Activated gamma-delta T cell treated with anti-CD3 and anti-CD28 coated beads, Interleukin-2, amount 50 U/mL, for 16 hours (primary cell): ENCODE results near the gene RPAP2.
"Not testable (repeated sequence)": the region's sequence is repeated elsewhere in the genome, so short reads cannot be mapped to it uniquely, and the experiment has no call there.

Source experiments
- DNase-seq: peaks from one replicate; pipeline ENCODE4 v3.0.0-alpha.2; 2020; ENCODE audit warnings: low read depth

Gene RPAP2

DNA sequence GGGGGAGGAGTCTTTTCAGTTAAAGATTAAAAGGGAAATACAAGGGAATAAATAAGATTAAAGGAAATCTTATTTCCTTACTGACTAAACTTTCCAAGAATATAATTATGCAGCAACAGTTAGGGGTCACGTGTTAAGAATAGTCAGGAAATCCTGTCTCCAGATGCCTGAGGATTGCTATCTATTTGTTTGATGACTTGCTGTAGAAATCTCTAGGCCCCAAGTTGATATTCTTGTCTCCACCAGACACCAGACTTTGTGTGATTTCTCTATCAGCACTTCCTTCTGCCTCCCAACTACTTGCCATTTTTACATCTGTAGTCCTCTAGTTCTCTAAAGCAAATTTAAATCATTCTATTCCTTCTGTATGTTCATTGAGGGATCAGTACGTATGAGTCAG lies 77.5 kb downstream of the RPAP2 start:
- no peak for DNase-seq

DNA sequence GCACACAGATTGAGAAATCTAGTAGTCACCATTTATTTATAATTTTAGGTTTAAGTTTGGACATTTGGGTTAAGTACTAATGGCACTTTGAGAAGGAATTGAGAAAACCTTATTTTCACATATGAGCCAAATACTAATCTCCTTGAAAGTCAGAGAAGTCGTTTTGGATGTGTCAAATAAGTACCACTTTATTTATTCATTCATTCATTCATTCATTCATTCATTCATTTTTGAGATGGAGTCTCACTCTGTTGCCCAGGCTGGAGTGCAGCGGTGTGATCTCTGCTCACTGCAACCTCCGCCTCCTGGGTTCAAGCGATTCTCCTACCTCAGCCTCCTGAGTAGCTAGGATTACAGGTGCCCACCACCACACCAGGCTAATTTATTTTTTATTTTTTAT lies 79.1 kb downstream of the RPAP2 start:
- DNase-seq = not testable (repeated sequence)

DNA sequence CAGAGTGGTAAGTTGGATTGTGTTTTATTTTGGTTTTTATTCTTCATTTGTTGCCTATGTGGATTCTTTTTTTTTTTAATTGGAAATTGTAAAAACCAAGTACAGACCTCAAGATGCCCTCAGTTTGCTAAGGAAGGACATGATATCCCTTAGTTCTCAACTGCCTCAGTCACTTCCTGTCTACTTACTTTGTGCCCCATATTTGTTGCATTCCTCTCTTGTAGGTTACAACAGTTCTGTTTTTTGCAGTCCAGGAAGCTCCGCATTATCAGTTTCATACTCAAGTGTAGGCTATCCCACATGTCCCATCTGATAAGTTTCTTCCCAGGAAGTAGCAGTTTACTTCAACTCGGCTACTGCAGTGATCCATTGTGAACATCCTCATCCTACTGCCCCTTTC lies 82.0 kb downstream of the RPAP2 start:
- DNase-seq = no peak

DNA sequence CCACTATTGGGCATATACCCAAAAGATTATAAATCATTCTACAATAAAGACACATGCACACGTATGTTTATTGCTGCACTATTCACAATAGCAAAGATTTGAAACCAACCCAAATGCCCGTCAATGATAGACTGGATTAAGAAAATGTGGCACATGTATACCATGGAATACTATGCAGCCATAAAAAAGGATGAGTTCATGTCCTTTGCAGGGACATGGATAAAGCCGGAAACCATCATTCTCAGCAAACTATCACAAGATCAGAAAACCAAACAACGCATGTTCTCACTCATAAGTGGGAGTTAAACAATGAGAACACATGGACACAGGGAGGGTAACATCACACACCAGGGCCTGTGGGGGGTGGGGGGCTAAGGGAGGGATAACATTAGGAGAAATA lies 95.1 kb downstream of the RPAP2 start:
- not testable (repeated sequence) for DNase-seq

DNA sequence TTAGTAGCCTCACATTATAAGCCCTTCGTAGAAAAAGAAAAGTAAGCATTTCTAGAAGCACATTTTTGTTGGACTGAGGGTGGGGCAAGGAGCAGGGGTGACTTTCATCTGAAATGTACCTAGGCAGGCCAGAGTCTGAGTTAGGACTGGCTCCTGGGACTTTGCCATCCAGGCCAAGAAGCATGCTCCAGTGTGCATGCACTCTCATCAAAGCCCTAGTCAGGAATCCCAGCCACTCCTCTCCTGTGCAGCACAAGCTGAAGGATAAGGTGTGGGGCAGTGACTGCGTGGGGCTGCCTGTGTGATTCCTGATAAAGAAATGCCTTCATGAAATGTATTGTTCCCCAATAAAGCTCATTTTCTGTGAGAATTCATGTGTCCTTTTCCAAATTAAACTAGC lies 99.7 kb downstream of the RPAP2 start:
- DNase-seq = no peak

DNA sequence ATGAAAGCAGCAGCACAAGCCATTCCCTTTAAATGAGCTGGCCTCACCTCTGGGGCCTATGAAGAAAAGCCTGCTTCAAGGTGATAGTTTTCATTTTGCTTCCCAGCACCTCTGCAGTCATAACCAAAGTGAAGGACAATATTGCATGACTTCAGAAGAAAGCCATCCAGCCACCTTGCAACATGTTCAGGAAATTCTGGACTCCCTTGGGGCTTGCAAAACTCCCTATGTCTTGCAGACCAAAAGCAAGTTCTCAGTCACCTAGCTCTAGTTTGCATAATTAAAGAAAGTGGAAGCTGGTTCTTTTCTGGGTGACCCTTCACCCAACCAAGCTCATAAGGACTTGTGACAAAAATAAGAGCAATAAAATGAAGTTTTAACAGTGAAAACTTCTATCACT lies 100.2 kb downstream of the RPAP2 start:
- DNase-seq = no peak

DNA sequence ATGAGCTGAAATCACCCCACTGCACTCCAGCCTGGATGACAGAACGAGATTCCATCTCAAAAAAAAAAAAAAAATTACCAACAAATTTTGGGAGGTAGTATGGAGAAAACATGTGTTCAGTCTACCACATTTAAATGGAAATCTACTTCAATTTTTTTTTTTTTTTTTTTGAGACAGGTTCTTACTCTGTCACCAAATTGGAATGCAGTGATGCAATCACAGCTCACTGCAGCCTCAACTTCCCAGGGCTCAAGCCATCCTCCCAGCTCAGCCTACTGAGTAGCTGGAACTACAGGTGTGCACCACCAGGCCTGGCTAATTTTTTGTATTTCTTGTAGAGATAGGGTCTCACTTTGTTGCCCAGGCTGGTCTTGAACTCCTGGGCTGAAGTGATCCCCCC lies 105.8 kb downstream of the RPAP2 start:
- no peak for DNase-seq

DNA sequence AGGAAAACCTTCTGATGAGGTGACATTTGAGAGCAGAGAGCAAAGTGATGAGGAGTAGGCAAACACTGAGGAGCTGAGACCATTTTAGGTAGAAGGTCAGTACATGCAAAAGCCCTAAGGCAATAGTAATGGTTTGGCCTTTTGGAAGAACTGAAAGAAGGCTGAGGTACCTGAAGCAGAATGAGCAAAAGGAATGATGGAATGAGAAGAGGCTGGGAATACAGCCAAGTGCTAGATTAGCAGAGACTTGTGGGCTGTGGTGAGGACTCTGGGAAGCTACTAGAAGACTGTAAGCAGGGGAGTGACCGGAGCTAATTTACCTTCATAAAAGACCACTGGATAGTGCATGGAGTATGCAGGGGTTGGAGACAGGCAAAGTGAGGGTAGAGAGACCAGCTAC lies 110.0 kb downstream of the RPAP2 start:
- no peak for DNase-seq

DNA sequence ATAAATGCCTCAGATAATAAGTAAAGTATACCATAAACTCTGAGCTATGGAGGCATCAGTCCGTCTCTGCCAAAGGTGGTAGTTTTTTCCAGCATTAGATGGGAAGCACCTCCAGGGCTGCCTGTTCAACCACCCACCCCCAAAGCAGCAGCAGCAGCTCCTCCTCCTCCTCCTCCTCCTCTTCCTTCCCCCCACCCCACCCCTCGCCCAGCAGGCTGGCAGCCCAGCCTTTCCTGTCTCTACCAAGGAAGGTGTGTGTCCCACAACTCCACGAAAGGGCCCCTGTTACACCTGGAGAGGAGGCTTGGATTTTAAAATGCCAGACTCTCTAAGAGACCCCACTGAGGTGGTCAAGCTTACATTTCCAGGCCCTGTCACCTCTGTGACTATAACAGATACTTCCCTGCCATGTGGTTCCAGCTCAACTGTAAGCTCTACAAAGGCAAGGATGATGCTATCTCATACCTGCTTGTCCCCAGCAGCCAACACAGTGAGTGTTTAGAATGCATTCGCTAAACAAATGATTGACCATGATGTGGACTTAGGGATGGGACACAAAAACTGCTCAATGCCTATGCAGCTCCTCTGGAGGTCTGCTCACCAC lies 111.2 kb downstream of the RPAP2 start:
- no peak for DNase-seq

DNA sequence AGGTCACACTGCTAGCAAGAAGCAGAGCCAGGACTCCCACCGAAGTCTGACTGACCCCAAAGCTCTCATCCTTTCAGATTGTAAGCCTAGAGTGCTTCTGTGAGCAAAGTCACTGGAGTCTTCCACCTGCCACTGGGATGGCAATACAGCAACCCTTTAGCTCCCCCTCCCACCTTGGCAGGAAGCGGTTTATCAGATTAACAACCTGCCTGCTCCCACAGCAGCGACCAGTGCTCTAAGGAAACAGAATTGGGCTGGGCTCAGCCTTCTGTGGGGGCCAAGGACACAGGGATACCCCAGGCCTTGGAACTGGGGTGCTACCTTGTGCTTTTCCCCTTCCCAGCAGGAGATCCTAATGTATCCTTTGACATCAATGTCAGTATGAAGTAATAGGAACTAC lies 111.8 kb downstream of the RPAP2 start:
- no peak for DNase-seq

DNA sequence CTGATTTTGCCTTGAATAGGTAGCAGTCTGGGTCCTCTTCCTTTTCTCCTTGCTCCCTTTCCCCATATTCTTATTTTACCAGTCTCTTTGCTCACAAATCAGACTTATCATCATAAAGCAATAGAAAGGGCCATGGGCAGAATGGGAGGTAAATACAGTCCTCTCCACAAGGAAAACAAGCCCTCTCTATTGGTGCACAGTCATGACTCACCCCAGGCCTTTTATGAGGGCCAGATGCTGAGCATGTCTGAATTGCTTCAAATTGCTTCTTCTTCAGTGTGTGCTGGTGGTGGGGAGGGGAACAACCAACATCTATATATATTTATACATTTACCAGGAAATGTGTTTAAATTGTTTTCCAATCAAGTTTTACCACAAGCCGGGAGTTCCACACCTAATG lies 112.7 kb downstream of the RPAP2 start:
- no peak for DNase-seq

DNA sequence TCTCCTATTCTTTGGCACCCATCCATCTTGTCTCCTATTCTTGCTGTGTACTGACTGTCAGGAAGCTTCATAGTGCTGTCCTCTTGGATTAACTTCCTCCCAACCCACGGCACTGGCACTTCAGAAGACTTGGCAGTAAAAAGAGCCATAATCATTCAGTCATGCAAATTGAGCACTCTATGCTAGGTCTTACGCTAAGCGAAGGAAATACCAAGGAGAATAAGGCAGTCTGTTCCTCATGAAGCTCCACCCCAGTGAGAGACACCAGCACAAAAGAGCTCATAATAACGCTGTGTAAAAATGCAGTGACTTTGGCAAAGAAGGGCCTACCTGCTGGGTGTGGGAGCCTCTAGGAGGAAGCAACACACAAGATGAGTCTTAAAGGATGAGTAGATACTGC lies 120.8 kb downstream of the RPAP2 start:
- DNase-seq = no peak

DNA sequence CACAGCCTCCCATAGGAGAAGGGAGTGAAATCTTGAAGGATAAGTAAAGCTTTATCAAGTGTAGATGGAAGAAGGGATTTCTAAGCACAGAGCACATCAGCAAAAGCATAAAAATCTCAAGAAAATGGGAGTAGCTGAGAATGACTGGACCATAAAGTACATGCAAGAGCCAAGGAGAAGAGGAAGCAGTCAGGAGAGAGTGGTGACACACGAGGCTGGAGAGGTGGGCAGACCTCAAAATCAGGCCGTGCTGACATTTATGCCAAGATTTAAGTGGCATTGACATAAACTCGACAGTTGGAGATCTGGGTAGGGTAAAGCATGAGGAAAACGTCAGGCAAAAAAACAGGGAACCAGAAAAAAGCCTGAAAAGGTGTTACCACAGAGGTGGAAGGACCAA lies 125.5 kb downstream of the RPAP2 start:
- DNase-seq = no peak

DNA sequence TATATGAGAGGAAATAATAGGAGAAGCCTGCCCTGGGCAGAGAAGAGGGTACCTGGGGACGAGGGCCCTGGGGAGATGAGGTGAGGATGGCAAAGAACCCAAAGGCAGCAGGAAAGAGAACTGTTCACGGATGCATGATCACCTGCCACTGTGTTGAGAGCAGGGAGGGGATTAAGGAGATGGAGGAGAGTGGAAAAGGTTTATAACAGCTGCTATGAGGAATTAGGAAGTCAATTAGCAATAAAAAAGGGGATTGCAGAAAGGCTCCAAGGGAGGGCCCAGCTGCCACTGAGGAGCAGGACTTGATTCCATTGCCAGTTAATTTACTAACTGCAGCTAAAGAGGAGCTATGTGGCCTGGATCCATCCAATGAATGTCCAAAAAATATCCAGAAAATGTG lies 126.8 kb downstream of the RPAP2 start:
- no peak for DNase-seq

DNA sequence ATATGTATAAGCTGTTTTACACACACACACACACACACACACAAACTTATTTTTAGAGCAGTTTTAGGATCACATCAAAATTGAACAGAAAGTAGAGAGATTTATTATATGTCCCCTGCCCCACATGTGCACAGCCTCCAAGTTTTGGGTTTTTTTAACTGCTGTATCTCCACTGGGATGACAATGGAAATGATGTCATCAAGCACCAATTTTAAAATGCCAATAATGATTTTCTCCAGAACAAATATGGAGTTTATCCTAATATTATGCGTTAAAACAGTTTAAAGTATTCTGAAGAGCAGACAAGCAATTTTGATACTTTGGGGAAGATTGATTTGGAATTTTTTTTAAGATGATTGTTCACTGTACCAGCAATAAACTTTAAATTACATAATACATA lies 131.2 kb downstream of the RPAP2 start:
- DNase-seq = no peak

DNA sequence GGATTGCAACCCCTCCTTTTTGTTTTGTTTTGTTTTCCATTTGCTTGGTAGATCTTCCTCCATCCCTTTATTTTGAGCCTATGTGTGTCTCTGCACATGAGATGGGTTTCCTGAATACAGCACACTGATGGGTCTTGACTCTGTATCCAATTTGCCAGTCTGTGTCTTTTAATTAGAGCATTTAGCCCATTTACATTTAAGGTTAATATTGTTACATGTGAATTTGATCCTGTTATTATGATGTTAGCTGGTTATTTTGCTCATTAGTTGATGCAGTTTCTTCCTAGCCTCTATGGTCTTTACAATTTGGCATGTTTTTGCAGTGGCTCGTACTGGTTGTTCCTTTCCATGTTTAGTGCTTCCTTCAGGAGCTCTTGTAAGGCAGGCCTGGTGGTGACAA lies 135.7 kb downstream of the RPAP2 start:
- DNase-seq = not testable (repeated sequence)

DNA sequence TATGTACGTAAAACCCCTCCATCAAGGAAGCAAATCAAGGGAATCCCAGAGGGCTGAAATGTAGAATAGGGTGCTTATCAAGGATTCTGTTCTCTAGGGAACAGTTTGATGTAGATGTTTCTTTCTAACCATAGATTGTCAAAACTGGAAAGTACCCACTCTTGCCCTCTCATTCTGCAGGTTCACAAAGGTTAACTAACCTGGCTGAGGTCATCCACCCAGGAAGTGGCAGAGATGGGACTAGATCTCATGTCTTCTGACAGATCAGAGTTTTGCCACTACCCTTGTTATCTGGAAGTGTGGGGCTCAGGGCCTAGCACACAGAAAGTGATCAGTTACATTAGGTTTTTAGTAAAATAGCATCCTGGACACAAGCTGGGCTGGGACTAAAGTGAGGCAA lies 140.4 kb downstream of the RPAP2 start:
- no peak for DNase-seq

DNA sequence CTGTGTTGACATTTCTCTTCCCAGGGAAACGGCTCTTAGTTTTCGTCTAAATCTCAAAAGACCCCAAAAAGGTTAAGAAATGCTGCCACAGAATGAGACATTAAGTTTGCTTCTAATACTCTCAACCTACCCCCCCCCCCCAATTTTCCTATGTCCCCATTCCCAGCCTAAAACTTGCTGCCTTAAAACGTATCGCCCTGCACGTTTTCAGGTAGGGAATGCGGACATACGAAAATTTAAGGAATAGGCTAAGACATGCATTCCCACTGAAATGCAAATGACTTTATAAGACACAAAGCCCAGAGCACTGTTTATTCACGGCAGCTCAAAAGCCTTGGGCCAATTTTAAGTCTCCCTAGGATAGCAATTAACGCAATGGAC lies 142.4 kb downstream of the RPAP2 start:
- no peak for DNase-seq

DNA sequence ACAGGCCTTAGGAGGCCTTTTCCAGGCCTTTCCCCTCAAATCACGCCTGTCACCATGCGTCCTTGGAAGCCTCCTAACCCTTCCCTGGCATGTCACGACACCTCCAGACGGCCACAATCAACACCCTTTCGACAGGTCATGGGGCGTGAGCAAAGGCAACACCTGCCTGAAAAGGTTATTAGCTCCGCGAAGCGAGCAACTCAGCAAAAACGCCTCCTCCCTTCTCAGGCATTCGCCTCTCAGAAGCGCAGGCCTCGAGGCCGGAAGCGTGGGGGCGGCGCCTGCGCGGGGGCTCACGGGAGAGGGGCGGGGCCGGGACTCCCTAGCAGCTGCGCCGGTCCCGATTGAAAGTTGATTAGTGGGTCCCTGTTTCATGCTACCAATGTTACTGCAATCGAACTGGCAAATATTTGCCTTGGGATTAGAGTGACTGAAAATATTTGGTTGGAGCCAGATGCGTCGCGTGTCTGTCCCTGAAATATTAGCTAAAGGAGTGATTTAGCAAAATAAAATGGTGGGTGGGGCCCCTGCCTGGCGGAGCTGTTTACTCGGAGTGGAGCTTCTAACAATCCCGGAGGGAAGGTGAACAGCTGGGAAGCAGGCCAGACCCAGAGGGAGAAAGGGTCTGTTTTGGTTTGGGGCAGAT lies 143.0 kb downstream of the RPAP2 start:
- DNase-seq = no peak

DNA sequence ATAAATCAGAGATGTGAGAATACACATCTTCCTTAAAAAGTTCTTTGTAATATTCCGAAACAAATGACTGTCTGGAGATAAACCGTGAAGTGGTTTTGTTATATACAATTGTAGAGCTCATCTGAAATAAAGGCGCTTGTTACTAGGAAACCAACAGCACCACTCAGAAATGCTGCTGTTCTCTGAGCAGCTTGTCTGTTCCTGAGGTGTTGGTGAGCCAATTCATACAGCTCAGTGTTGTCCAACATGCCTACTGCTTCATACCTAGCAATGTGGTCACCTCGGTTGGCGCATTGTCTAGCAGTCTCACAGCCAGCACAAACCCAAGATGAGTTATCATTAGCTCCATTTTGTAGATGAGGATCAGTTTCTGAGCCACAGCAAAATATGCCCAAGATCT lies 143.5 kb downstream of the RPAP2 start:
- no peak for DNase-seq

DNA sequence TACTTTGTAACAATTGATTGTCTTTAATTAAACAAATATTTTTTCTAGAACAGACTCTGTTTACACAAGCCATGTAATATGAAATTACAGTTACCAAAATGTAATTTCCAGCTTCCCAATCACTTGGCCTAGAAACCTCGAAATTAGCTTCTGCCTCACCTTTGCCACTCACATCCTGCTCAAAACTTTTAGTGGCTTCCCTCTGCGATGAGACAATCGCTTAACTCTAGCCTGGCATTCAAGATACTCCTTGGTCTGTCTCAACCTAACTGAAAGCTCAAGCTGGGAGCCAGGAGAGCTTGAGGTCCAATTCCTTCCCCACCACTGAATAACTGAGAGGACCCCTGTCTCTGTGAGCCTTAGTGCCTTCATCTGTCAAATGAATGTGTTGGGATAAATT lies 145.0 kb downstream of the RPAP2 start:
- no peak for DNase-seq

DNA sequence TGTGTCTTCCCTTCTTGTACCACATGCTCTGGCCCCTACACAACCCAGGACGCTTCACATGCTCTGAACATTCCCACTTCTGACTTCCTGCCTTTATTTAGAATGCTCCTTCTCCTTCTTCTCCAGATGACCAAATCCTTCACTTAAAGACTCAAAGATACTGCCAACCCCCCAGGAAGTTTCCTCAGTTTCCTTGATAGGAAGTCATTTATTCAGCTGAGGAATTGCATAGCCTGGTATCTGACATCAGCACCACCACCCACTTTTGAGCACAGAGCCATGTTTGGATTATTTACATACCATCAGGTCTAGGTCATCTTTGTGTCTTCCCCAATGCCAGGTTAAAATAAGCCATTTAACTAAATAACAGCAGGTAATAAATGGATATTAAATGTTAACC lies 145.5 kb downstream of the RPAP2 start:
- DNase-seq = no peak

DNA sequence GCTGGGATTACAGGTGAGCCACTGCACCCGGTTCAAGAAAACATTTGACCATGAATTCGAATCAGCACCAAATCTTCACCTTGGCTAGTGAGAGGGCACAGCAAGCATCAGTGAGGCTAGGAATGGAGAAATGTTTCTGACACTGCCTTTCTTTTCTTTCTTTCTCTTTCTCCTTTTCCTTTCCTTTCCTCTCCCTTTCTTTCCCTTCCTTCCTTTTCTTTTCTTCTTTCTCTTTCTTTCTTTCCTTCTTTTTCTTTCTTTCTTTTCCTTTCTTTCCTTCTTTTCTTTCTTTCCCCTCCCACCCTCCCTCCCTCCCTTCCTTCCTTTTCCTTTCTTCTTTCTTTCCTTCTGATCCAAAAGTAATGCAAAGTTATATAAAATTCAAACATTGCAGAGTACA lies 147.0 kb downstream of the RPAP2 start:
- DNase-seq = no peak

DNA sequence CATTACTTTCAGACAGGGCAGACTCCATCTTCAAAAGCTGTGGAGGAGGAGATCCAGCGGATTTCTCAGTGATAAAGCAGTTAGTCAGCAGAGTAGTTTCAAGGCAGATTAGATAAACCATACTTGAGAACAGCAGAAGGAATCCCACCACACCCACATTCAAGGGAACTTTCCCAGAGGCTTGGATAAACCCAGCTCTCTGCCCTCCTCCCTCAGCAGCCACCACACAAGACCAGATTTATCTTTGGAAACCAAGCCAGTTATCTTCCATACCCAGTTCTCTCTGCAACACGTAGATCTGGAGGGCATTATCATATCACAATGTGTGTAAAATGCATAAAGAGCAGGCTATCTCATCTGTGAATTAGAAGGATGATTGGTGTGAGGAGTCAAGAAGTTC lies 147.7 kb downstream of the RPAP2 start:
- DNase-seq = no peak
